Fibroblast of pulmonary artery (primary cell): Measurements from ENCODE around the gene SGCA.

ENCODE experiments used
- DNase-seq: peaks from one replicate; pipeline ENCODE4 v3.0.0-alpha.2; 2010; ENCODE audit warnings: low read depth
- H3K4me3 ChIP-seq: replicated peaks from 2 replicates; pipeline ENCODE4 v1.5.1; 2011; ENCODE audit warnings: low read depth, mild to moderate bottlenecking, control low read depth, low read length, moderate library complexity
- TF ChIP-seq, protein P1 (sequence below): IDR thresholded peaks from 2 replicates; pipeline ENCODE4 v1.5.1; 2011; ENCODE audit warnings: mild to moderate bottlenecking, control low read depth, low read length, inconsistent platforms; ENCODE audit errors: missing control alignments

SGCA gene

DNA sequence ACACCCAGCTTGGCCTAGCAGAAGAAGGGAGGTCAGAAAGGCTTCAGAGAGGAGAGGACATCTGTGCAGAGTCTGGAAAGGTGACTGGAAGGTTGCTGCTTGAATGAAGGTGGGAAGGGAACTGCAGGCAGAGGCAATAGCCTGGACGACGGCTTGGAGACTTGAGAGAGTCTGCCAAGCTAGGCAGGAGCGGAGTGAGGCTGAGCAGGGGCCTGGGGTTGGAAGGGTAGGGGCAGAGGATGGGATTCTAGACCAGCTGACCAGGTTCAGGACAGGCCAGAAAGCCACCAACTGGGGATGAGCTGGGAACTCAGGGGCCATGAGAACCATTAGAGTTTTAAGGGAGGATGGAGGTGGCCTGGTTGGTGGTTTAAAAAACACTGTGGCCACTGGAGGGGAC, 339 bp upstream of the SGCA start:
- H3K4me3 ChIP-seq = no peak overlapping the region
- TF ChIP-seq, protein P1, sequence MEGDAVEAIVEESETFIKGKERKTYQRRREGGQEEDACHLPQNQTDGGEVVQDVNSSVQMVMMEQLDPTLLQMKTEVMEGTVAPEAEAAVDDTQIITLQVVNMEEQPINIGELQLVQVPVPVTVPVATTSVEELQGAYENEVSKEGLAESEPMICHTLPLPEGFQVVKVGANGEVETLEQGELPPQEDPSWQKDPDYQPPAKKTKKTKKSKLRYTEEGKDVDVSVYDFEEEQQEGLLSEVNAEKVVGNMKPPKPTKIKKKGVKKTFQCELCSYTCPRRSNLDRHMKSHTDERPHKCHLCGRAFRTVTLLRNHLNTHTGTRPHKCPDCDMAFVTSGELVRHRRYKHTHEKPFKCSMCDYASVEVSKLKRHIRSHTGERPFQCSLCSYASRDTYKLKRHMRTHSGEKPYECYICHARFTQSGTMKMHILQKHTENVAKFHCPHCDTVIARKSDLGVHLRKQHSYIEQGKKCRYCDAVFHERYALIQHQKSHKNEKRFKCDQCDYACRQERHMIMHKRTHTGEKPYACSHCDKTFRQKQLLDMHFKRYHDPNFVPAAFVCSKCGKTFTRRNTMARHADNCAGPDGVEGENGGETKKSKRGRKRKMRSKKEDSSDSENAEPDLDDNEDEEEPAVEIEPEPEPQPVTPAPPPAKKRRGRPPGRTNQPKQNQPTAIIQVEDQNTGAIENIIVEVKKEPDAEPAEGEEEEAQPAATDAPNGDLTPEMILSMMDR = no peak
- DNase-seq = no peak

DNA sequence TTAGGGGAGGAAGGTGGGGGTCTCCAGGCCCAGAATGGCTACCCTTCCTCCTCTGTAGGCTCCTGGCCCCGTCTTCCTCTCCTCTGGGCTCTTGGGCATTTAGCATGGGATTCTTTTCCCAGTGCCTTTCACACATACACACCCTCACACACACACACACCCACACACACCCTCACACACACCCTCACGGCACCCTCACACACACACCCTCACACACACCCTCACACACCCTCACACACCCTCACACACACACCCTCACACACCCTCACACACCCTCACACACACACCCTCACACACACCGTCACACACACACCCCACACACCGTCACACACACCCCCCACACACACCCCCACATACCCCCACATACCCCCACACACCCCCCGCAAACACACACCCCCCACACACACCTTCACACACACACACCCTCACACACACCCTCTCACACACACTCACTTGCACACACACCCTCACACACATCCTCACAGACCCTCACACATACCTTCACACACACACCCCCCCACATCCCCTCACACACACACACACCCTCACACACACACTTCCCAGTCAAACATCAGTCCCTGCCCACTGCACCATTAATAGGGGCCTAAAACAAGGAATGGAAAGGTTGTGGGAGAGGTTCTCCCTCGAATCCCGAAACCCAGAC, 845 bp downstream of the SGCA start:
- DNase-seq = no peak
- TF ChIP-seq, protein P1 = no peak
- no peak overlapping the region for H3K4me3 ChIP-seq

DNA sequence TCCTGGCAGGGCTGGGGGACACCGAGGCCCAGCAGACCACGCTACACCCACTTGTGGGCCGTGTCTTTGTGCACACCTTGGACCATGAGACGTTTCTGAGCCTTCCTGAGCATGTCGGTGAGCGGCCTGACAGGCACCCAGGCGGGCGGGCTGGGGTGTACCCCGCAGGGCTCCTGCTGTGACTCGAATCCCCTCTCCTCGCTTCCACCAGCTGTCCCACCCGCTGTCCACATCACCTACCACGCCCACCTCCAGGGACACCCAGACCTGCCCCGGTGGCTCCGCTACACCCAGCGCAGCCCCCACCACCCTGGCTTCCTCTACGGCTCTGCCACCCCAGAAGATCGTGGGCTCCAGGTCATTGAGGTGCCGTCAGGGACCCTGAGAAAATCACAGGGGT, 1.6 kb downstream of the SGCA start:
- DNase-seq = no peak
- TF ChIP-seq, protein P1 = no peak
- H3K4me3 ChIP-seq = no peak overlapping the region

DNA sequence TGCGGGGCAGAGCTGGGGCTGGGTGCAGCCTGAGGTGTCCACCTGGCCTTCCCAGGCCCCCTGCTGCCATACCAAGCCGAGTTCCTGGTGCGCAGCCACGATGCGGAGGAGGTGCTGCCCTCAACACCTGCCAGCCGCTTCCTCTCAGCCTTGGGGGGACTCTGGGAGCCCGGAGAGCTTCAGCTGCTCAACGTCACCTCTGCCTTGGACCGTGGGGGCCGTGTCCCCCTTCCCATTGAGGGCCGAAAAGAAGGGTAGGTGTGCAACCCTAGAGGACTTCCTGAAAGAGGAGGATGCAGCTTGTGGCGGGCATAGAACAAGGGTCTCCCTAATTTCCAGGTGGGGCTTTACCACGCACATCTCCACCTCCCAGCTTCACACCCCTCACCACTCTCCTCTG, 2.5 kb downstream of the SGCA start:
- H3K4me3 ChIP-seq = no peak overlapping the region
- TF ChIP-seq, protein P1 = no peak
- DNase-seq = no peak

DNA sequence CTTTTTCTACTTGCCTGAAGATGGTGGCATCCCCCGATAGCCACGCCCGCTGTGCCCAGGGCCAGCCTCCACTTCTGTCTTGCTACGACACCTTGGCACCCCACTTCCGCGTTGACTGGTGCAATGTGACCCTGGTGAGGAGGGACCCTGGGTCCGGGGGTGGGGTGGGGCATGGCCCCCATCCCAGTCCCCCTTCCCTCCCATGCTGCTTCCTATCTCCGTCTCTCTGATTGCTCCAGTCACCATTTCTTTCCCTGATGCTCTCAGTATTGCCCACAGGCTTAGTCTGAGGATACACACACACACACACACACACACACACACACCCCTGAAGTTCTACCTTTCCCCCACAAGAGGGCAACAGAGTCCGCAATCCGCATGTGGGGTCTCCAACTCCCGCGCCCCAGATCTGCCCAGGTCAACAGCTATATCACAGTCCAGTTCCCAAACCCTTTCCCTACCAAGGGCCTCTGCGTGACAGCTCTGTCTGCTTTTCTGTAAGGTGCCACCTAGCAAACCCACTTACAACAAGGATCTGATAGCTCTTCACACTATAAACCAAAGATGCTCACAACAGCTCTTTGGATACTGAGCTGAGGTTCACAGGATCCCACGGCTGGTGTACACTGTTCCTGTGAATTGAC, 3.4 kb downstream of the SGCA start:
- TF ChIP-seq, protein P1 = peak; percentile 84
- H3K4me3 ChIP-seq = no peak overlapping the region
- peak; percentile 76 for DNase-seq

DNA sequence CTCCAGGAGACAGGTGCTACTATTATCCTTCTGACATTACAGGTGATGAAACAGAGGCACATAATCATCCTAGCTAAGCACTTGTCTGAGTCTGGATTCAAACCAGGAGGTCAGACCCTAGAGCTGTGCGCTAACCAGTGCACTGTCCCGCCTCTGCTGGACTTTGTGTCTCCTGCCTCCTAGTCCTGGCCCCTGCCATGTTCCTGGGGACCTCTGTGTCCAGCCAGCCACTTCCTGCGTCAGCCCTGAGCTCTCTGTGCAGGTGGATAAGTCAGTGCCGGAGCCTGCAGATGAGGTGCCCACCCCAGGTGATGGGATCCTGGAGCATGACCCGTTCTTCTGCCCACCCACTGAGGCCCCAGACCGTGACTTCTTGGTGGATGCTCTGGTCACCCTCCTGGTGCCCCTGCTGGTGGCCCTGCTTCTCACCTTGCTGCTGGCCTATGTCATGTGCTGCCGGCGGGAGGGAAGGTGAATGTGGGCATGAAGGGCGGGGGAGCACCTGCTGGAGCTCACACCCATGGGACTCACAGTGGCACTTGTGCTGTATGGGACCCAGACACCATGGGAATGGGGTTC, 4.2 kb downstream of the SGCA start:
- H3K4me3 ChIP-seq = no peak overlapping the region
- DNase-seq = no peak
- TF ChIP-seq, protein P1 = no peak
